IMR-90 (cell line): ENCODE measurements around the gene ADAMTS14. TPM values are rescaled to one million over a fixed set of nuclear protein-coding genes. Genes with fewer than 3 reads are reported as not detected.

Source experiments
- ATAC-seq: fragments of 200-7000 bp; cut with Tn5 transposase; 2 replicates; pipeline ENCODE4 v1.9.1; 2020; ENCODE audit warnings: low read depth, mild to moderate bottlenecking, moderate library complexity
- BruUV-seq: library from RNA; stranded (reverse); fragments of 400-500 nt; replicated peaks from 2 replicates; lab custom pipeline; 2021; lab: Mats Ljungman, UMichigan
- CTCF ChIA-PET: fragments of 300-600 bp; formaldehyde crosslinking; extraction: SDS; loops from one replicate; lab custom pipeline; 2021; ENCODE audit warnings: antibody characterized with exemption; lab: Yijun Ruan, JAX
- POLR2A ChIA-PET: fragments of 300-600 bp; sonication (Branson Sonifier 250); formaldehyde crosslinking; loops from one replicate; lab custom pipeline; 2022; ENCODE audit warnings: antibody characterized with exemption; ENCODE audit not compliant: unreplicated experiment; lab: Charles Lee
- DNase-seq: peaks from one replicate; pipeline ENCODE4 v3.0.0; 2013
- H2AFZ ChIP-seq: replicated peaks from 2 replicates; pipeline ENCODE3; 2013; ENCODE audit warnings: low read length, mild to moderate bottlenecking; ENCODE audit not compliant: poor library complexity
- H2AK5ac ChIP-seq: 2 replicates; pipeline ENCODE4 v1.6.1; 2013; ENCODE audit warnings: low read depth, low read length, inconsistent platforms
- H2AK9ac ChIP-seq: replicated peaks from 2 replicates; pipeline ENCODE3; 2013; ENCODE audit warnings: mild to moderate bottlenecking, low read depth, low read length, moderate library complexity; ENCODE audit not compliant: poor library complexity
- H2BK120ac ChIP-seq: 2 replicates; pipeline ENCODE4 v1.6.1; 2013; ENCODE audit warnings: low read depth, low read length, inconsistent platforms
- H2BK15ac ChIP-seq: 3 replicates; pipeline ENCODE4 v1.6.1; 2013; ENCODE audit warnings: low read depth, low read length, inconsistent platforms
- H2BK20ac ChIP-seq: 2 replicates; pipeline ENCODE4 v1.6.1; 2013; ENCODE audit warnings: low read depth, mild to moderate bottlenecking, inconsistent platforms, low read length, moderate library complexity
- H2BK5ac ChIP-seq: 2 replicates; pipeline ENCODE4 v1.6.1; 2013; ENCODE audit warnings: mild to moderate bottlenecking, low read depth, low read length, inconsistent platforms; ENCODE audit not compliant: poor library complexity, severe bottlenecking
- H3K14ac ChIP-seq: replicated peaks from 2 replicates; pipeline ENCODE4 v1.6.1; 2013; ENCODE audit warnings: low read depth, low read length, inconsistent platforms
- H3K18ac ChIP-seq: 2 replicates; pipeline ENCODE4 v1.6.1; 2013; ENCODE audit warnings: low read depth, low read length, control low read depth
- H3K23ac ChIP-seq: 2 replicates; pipeline ENCODE4 v1.6.1; 2013; ENCODE audit warnings: low read depth, low read length, inconsistent platforms
- H3K27ac ChIP-seq: 2 replicates; pipeline ENCODE4 v1.5.1; 2013; ENCODE audit warnings: mild to moderate bottlenecking, control low read depth, low read length; ENCODE audit not compliant: insufficient read depth
- H3K27me3 ChIP-seq: 2 replicates; pipeline ENCODE4 v1.6.1; 2013; ENCODE audit warnings: low read length; ENCODE audit not compliant: control insufficient read depth, insufficient read depth
- H3K36me3 ChIP-seq: 2 replicates; pipeline ENCODE4 v1.6.1; 2013; ENCODE audit warnings: low read length, mixed read lengths; ENCODE audit not compliant: control insufficient read depth, insufficient read depth
- H3K4ac ChIP-seq: 2 replicates; pipeline ENCODE4 v1.6.1; 2013; ENCODE audit warnings: low read depth, low read length, inconsistent platforms
- H3K4me1 ChIP-seq: 2 replicates; pipeline ENCODE4 v1.6.1; 2013; ENCODE audit warnings: low read length, mixed read lengths; ENCODE audit not compliant: control insufficient read depth, insufficient read depth
- H3K4me2 ChIP-seq: 2 replicates; pipeline ENCODE4 v1.6.1; 2013; ENCODE audit warnings: low read depth, mild to moderate bottlenecking, control low read depth, low read length, moderate library complexity
- H3K4me3 ChIP-seq: 2 replicates; pipeline ENCODE4 v1.5.1; 2013; ENCODE audit warnings: low read depth, mild to moderate bottlenecking, control low read depth, low read length, moderate library complexity; ENCODE audit not compliant: insufficient read depth
- H3K56ac ChIP-seq: 2 replicates; pipeline ENCODE4 v1.6.1; 2013; ENCODE audit warnings: low read length, inconsistent platforms; ENCODE audit not compliant: insufficient read depth; ENCODE audit errors: extremely low read depth
- H3K79me1 ChIP-seq, 2 experiments: 2 replicates each; pipeline ENCODE4 v1.6.1; 2013; ENCODE audit warnings: low read length in 2 of 2, inconsistent platforms in 1 of 2, low read depth in 1 of 2
- H3K9ac ChIP-seq: 2 replicates; pipeline ENCODE4 v1.6.1; 2013; ENCODE audit warnings: low read depth, low read length, control low read depth
- H3K9me1 ChIP-seq: 2 replicates; pipeline ENCODE4 v1.6.1; 2013; ENCODE audit warnings: low read length, inconsistent platforms; ENCODE audit not compliant: insufficient read depth
- H3K9me3 ChIP-seq: 2 replicates; pipeline ENCODE4 v1.6.1; 2013; ENCODE audit warnings: low read length; ENCODE audit not compliant: control insufficient read depth, insufficient read depth
- H4K20me1 ChIP-seq: 2 replicates; pipeline ENCODE4 v1.6.1; 2013; ENCODE audit warnings: low read length, inconsistent platforms; ENCODE audit not compliant: insufficient read depth
- H4K5ac ChIP-seq: 2 replicates; pipeline ENCODE4 v1.6.1; 2013; ENCODE audit warnings: mild to moderate bottlenecking, low read depth, low read length, control low read depth
- H4K8ac ChIP-seq, 2 experiments: 2 replicates each; pipeline ENCODE4 v1.6.1; 2013; ENCODE audit warnings: low read depth in 2 of 2, low read length in 2 of 2, control low read depth in 1 of 2, inconsistent platforms in 1 of 2
- H4K91ac ChIP-seq: 2 replicates; pipeline ENCODE4 v1.6.1; 2013; ENCODE audit warnings: low read depth, low read length, inconsistent platforms; ENCODE audit not compliant: insufficient read depth
- CHD1 ChIP-seq: IDR thresholded peaks from 2 replicates; pipeline ENCODE4 v1.6.1; 2012; ENCODE audit warnings: low read depth, low read length, improper control_type of control experiment
- POLR2A ChIP-seq: IDR thresholded peaks from 2 replicates; pipeline ENCODE4 v1.6.1; 2012; ENCODE audit warnings: mild to moderate bottlenecking, low read depth, low read length
- SMC3 ChIP-seq: fragments of 150-350 bp; IDR thresholded peaks from 2 replicates; pipeline ENCODE4 v1.6.1; 2016; ENCODE audit warnings: low read depth, mild to moderate bottlenecking, antibody characterized with exemption, low read length, moderate library complexity
- WGBS, 2 experiments: methylation state at CpG; one replicate each; pipeline versions ENCODE4 v1.1.5 to v1.1.7; 2013; ENCODE audit warnings: missing lambda C conversion rate in 2 of 2; ENCODE audit not compliant: insufficient read length in 1 of 2; ENCODE audit errors: extremely low coverage in 2 of 2; 5-methylcytosine and 5-hydroxymethylcytosine counted together
- dilution Hi-C: fragments of 300-500 bp; cut with HindIII; formaldehyde crosslinking; loops from one replicate; pipeline ENCODE4 v1.14.3; 2018; ENCODE audit warnings: low sequenced_read_pairs; ENCODE audit not compliant: unreplicated experiment
- in situ Hi-C: fragments of 300-500 bp; cut with MboI; formaldehyde crosslinking; loops from 3 replicates; pipeline ENCODE4 v1.14.3; 2019; ENCODE audit warnings: low sequenced_read_pairs, inconsistent platforms, mixed read lengths
- intact Hi-C: fragments of 100-400 bp; cut with micrococcal nuclease; formaldehyde crosslinking; loops from 2 replicates; pipeline ENCODE4 v1.10.0; 2022
- polyA plus RNA-seq, 3 experiments: library from polyadenylated mRNA; depleted of rRNA; stranded (reverse); fragments of >200 nt; gene quantifications; 2 replicates each; pipeline ENCODE4 v1.2.3, GENCODE V29; 2012; ENCODE audit warnings: low replicate concordance in 1 of 3
- total RNA-seq: library from RNA; depleted of rRNA; stranded (reverse); fragments of >200 nt; gene quantifications from 2 replicates; pipeline ENCODE4 v1.2.3, GENCODE V29; 2012
- TF ChIP-seq, protein P1 (sequence below): fragments of 150-350 bp; IDR thresholded peaks from 2 replicates; pipeline ENCODE4 v1.6.1; 2017; ENCODE audit warnings: mild to moderate bottlenecking, antibody characterized with exemption, low read length, low read depth

Gene ADAMTS14
- total and polyA plus RNA-seq, 2 of the 4 experiments (the other 2 are of a cell fraction), result under 0.01 to 0.31 TPM

DNA sequence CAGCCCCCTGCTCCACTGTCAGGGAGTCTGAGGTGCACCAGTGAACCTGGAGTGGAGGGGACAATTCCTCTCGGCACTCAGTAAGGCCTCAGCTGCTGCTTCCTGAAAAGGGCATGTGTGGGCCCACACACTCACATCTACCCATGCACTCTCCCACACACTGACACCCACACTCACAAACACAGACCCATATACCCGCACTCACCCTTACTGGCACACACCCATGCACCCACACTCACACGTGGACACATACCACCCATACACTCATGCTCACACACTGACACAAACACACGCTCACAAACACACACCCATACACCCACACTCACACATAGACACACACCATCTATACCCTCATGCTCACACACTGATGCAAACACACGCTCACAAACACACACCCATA is 31.9 kb downstream of the ADAMTS14 start:
- Histone ChIP-seq H3K18ac (no peak overlapping the region), H2BK20ac (no peak overlapping the region), H4K5ac (no peak overlapping the region), H2AK9ac (no peak overlapping the region), H4K8ac (no peak overlapping the region), H3K4me3 (no peak overlapping the region), H2BK15ac (no peak overlapping the region), H3K9ac (no peak overlapping the region), H3K9me3 (no peaks in the 10 kb centered on the region), H3K23ac (no peak overlapping the region), H3K14ac (no peak overlapping the region), H3K4me2 (no peak overlapping the region), H3K9me1 (peaks cover 5% of the 10 kb centered on the region; the same call in 1 of the 2 replicates), H3K27ac (no peak overlapping the region), H3K56ac (no peak overlapping the region), H3K27me3 (peaks cover 2% of the 10 kb centered on the region; the same call in 1 of the 2 replicates), H3K4me1 (no peaks in the 10 kb centered on the region), H2BK5ac (peak overlapping the region; percentile 40), H2AFZ (no peak overlapping the region), H2AK5ac (no peak overlapping the region), H4K20me1 (no peaks in the 10 kb centered on the region), H3K36me3 (no peaks in the 10 kb centered on the region), H4K91ac (no peak overlapping the region), H3K4ac (no peak overlapping the region), H2BK120ac (no peak overlapping the region), H3K79me1 (no peaks in the 10 kb centered on the region)
- DNase-seq (no peak), ATAC-seq (no peak)
- CTCF ChIA-PET, result no interaction called here
- TF ChIP-seq CHD1 (no peak), POLR2A (no peak), SMC3 (no peak)
- TF ChIP-seq, protein P1, sequence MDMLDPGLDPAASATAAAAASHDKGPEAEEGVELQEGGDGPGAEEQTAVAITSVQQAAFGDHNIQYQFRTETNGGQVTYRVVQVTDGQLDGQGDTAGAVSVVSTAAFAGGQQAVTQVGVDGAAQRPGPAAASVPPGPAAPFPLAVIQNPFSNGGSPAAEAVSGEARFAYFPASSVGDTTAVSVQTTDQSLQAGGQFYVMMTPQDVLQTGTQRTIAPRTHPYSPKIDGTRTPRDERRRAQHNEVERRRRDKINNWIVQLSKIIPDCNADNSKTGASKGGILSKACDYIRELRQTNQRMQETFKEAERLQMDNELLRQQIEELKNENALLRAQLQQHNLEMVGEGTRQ, result no peak
- dilution Hi-C loops (no loop called here), in situ Hi-C loops (no loop called here), intact Hi-C loops (no loop called here)
- POLR2A ChIA-PET, result no interaction called here
- 70% methylated on average over 4 of the region's 5 CpGs; no CpG with 5 or more reads in 1 of the 2 experiments for WGBS, 2 experiments
- no TSS peak for BruUV-seq
